Astrocyte (in vitro differentiated cells and primary cell): ENCODE data around the gene C12orf43.
A peak's percentile ranks its signal among the peaks of the same experiment; 100 is the strongest.

Experiments
- CTCF ChIP-seq: IDR thresholded peaks from 2 replicates; pipeline ENCODE4 v1.5.1; 2011; ENCODE audit warnings: low read depth, mild to moderate bottlenecking, inconsistent platforms, low read length, moderate library complexity; ENCODE audit not compliant: insufficient read depth
- EZH2 ChIP-seq: IDR thresholded peaks from 2 replicates; pipeline ENCODE4 v1.6.1; 2012; ENCODE audit warnings: mild to moderate bottlenecking, low read length, inconsistent platforms; ENCODE audit not compliant: insufficient read depth

DNA sequence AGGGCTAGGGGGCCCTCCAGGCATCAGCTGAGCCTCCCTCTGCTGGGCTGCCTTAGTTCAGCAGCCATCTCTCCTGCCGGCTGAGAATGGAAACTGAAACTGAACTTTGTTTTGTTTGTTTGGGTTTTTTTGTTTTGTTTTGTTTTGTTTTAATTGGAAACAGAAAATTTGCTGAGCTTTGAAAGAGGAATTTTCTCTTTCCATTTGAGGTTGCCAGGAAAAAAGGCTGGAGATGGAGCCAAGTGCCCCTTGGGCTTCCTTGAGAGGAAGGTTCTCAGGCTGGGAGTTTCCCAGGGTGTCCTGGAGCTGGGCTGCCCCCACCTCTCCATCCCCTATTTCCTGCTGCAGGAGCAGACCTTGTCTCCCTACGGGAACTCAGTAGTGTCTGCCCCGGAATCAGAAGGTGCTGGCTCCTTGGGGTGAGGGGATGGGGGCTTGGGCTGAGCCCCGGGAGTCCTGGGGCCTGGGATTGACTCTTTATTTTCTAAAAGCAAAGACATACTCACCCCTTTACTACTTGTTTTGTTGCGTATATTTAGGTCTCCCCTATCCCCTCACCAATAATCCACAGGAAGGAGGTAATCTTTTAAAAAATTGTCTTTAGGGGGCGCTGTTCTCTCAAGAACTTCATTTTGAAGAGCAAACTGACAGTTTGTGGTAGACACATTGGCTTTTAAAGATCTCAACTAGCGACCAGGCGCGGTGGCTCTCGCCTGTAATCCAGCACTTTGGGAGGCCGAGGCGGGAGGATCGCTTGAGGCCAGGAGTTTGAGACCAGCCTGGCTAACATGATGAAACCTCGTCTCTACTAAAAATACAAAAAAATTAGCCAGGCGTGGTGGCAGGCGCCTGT lies 44.1 kb upstream of the C12orf43 start:
- TF ChIP-seq CTCF (peak; percentile 35), EZH2 (no peak)
